Fibroblast of lung (primary cell): ENCODE results near the gene HDAC10. TPM values are rescaled to one million over a fixed set of nuclear protein-coding genes. Genes with fewer than 3 reads are reported as not detected.

Experiments
- DNase-seq, 2 donors: peaks; one replicate each; pipeline versions ENCODE4 v3.0.0 to v3.0.0-alpha.2; 2010; ENCODE audit warnings: low read depth in 2 of 2
- H2AFZ ChIP-seq: 2 replicates; pipeline ENCODE4 v1.5.1; 2012; ENCODE audit warnings: low read length, control low read depth, inconsistent platforms
- H3K27ac ChIP-seq: 2 replicates; pipeline ENCODE4 v1.5.1; 2011; ENCODE audit warnings: low read length, control low read depth; ENCODE audit not compliant: insufficient read depth
- H3K27me3 ChIP-seq: 2 replicates; pipeline ENCODE4 v1.5.1; 2011; ENCODE audit warnings: mild to moderate bottlenecking, low read length; ENCODE audit not compliant: control insufficient read depth, insufficient read depth
- H3K36me3 ChIP-seq: 2 replicates; pipeline ENCODE4 v1.5.1; 2011; ENCODE audit warnings: low read length; ENCODE audit not compliant: control insufficient read depth, insufficient read depth
- H3K4me1 ChIP-seq: 2 replicates; pipeline ENCODE4 v1.5.1; 2011; ENCODE audit warnings: low read length; ENCODE audit not compliant: control insufficient read depth, insufficient read depth; ENCODE audit errors: extremely low read depth
- H3K4me2 ChIP-seq: 2 replicates; pipeline ENCODE4 v1.5.1; 2011; ENCODE audit warnings: low read length, control low read depth; ENCODE audit not compliant: insufficient read depth; ENCODE audit errors: extremely low read depth
- H3K4me3 ChIP-seq, 4 experiments: fragments of 200-600 bp in 1 of 4; sonication (generic) in 1 of 4; replicated peaks in 1 of 4; 2 replicates each; pipeline ENCODE4 v1.5.1; 2011 to 2016; ENCODE audit warnings: low read length in 4 of 4, low read depth in 3 of 4, mild to moderate bottlenecking in 3 of 4, control low read depth in 2 of 4, inconsistent platforms in 1 of 4, mixed read lengths in 1 of 4; ENCODE audit not compliant: insufficient read depth in 1 of 4; ENCODE audit errors: control extremely low read depth in 1 of 4
- H3K79me2 ChIP-seq: 2 replicates; pipeline ENCODE4 v1.5.1; 2012; ENCODE audit warnings: mild to moderate bottlenecking, low read length, inconsistent platforms; ENCODE audit not compliant: control insufficient read depth, insufficient read depth
- H3K9ac ChIP-seq: 2 replicates; pipeline ENCODE4 v1.5.1; 2011; ENCODE audit warnings: mild to moderate bottlenecking, low read length, control low read depth; ENCODE audit not compliant: insufficient read depth
- H3K9me3 ChIP-seq: 2 replicates; pipeline ENCODE4 v1.5.1; 2012; ENCODE audit warnings: low read depth, low read length; ENCODE audit not compliant: control insufficient read depth, insufficient read depth
- H4K20me1 ChIP-seq: 2 replicates; pipeline ENCODE4 v1.5.1; 2011; ENCODE audit warnings: low read length; ENCODE audit not compliant: control insufficient read depth, insufficient read depth; ENCODE audit errors: extremely low read depth
- EZH2 ChIP-seq: IDR thresholded peaks from 2 replicates; pipeline ENCODE4 v1.5.1; 2012; ENCODE audit warnings: low read length, control low read depth, mild to moderate bottlenecking; ENCODE audit errors: missing control alignments
- polyA plus RNA-seq, 2 donors: library from polyadenylated mRNA; depleted of rRNA in 1 of 2; stranded (reverse) in 1 of 2; unstranded in 1 of 2; fragments of >200 nt; gene quantifications; 2 replicates each; pipeline ENCODE4 v1.2.1, GENCODE V29; 2011 to 2012; ENCODE audit warnings: missing spikeins in 1 of 2
- total RNA-seq: library from RNA; depleted of rRNA; stranded (reverse); fragments of >200 nt; gene quantifications from 2 replicates; pipeline ENCODE4 v1.2.1, GENCODE V29; 2014
- TF ChIP-seq, protein P1 (sequence below), 2 donors: IDR thresholded peaks in 1 of 2; conservative IDR thresholded peaks in 1 of 2; 1 replicate in 1 of 2; 2 replicates in 1 of 2; pipeline ENCODE4 v1.5.1; 2011 to 2012; ENCODE audit warnings: low read length in 2 of 2, control low read depth in 1 of 2, inconsistent platforms in 1 of 2, low read depth in 1 of 2, mild to moderate bottlenecking in 1 of 2

HDAC10 gene
- total and polyA plus RNA-seq, 2 donors (not counting 1 experiment from before 2014, with no cell fraction given): 5.1 to 27.6 TPM

GRCh38 chr22:50217543-50218152 is 33.4 kb downstream of the HDAC10 start:
- peaks cover 9% of the 10 kb centered on the region for H3K79me2 ChIP-seq
- no peaks in the 10 kb centered on the region for H3K27me3 ChIP-seq
- DNase-seq: no peak
- H3K36me3 ChIP-seq: peaks cover 52% of the 10 kb centered on the region
- H3K27ac ChIP-seq: no peak overlapping the region
- no peak overlapping the region for H3K4me3 ChIP-seq
- no peak overlapping the region for H3K9ac ChIP-seq
- no peak overlapping the region for H2AFZ ChIP-seq
- H3K4me2 ChIP-seq: no peak overlapping the region
- H4K20me1 ChIP-seq: peaks cover 4% of the 10 kb centered on the region
- H3K9me3 ChIP-seq: no peaks in the 10 kb centered on the region
- TF ChIP-seq, protein P1, sequence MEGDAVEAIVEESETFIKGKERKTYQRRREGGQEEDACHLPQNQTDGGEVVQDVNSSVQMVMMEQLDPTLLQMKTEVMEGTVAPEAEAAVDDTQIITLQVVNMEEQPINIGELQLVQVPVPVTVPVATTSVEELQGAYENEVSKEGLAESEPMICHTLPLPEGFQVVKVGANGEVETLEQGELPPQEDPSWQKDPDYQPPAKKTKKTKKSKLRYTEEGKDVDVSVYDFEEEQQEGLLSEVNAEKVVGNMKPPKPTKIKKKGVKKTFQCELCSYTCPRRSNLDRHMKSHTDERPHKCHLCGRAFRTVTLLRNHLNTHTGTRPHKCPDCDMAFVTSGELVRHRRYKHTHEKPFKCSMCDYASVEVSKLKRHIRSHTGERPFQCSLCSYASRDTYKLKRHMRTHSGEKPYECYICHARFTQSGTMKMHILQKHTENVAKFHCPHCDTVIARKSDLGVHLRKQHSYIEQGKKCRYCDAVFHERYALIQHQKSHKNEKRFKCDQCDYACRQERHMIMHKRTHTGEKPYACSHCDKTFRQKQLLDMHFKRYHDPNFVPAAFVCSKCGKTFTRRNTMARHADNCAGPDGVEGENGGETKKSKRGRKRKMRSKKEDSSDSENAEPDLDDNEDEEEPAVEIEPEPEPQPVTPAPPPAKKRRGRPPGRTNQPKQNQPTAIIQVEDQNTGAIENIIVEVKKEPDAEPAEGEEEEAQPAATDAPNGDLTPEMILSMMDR (conservative IDR thresholded peaks at IDR 0.05 in 1 of 2, IDR thresholded peaks at IDR 0.05 in 1 of 2; ENCODE audit: low read depth in 1 of 2, low read length in 2 of 2): no peak
- no peak for TF ChIP-seq EZH2
- H3K4me1 ChIP-seq: no peaks in the 10 kb centered on the region

DNA sequence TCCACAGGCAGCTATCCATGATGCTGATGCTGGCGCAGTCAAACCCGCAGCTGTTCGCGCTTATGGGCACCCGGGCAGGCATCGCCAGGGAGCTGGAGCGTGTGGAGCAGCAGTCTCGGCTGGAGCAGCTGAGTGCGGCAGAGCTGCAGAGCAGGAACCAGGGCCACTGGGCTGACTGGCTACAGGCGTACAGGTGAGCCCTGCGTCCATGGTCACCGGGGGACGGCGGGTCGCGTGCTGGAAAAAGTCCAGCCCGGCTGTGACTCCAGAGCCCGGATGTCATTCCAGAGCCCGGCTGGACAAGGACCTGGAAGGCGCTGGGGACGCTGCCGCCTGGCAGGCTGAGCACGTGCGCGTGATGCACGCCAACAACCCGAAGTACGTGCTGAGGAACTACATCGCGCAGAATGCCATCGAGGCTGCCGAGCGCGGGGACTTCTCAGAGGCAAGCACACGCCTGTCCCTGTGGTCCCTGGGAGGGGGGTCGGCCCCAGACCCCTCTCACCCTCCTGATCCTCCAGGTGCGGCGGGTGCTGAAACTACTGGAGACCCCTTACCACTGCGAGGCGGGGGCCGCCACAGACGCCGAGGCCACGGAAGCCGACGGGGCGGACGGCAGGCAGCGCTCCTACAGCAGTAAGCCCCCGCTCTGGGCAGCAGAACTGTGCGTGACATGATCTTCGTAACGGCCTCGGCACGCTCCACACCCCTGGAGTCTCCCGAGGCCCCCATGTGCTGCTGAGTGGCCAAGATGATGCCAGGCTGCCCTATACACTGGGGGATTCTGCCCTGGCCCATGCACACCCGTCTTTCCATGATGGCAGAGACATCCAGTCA is 34.2 kb downstream of the HDAC10 start:
- Histone ChIP-seq H3K36me3 (peaks cover 51% of the 10 kb centered on the region), H3K79me2 (peaks cover 15% of the 10 kb centered on the region)
- no peak for DNase-seq

More for the DNA sequence above, 34.2 kb downstream of the HDAC10 start:
- no peak overlapping the region for H3K27ac ChIP-seq
- H2AFZ ChIP-seq: no peak overlapping the region
- no peak overlapping the region for H3K4me3 ChIP-seq
- H3K4me2 ChIP-seq: no peak overlapping the region
- peaks cover 4% of the 10 kb centered on the region for H4K20me1 ChIP-seq
- no peaks in the 10 kb centered on the region for H3K27me3 ChIP-seq
- TF ChIP-seq, protein P1 (conservative IDR thresholded peaks at IDR 0.05 in 1 of 2, IDR thresholded peaks at IDR 0.05 in 1 of 2; ENCODE audit: low read depth in 1 of 2, low read length in 2 of 2): no peak
- no peak for TF ChIP-seq EZH2
- H3K9ac ChIP-seq: no peak overlapping the region
- no peaks in the 10 kb centered on the region for H3K4me1 ChIP-seq
- H3K9me3 ChIP-seq: no peaks in the 10 kb centered on the region
